ENCODE data around the gene LRRC1.

Gene LRRC1

DNA sequence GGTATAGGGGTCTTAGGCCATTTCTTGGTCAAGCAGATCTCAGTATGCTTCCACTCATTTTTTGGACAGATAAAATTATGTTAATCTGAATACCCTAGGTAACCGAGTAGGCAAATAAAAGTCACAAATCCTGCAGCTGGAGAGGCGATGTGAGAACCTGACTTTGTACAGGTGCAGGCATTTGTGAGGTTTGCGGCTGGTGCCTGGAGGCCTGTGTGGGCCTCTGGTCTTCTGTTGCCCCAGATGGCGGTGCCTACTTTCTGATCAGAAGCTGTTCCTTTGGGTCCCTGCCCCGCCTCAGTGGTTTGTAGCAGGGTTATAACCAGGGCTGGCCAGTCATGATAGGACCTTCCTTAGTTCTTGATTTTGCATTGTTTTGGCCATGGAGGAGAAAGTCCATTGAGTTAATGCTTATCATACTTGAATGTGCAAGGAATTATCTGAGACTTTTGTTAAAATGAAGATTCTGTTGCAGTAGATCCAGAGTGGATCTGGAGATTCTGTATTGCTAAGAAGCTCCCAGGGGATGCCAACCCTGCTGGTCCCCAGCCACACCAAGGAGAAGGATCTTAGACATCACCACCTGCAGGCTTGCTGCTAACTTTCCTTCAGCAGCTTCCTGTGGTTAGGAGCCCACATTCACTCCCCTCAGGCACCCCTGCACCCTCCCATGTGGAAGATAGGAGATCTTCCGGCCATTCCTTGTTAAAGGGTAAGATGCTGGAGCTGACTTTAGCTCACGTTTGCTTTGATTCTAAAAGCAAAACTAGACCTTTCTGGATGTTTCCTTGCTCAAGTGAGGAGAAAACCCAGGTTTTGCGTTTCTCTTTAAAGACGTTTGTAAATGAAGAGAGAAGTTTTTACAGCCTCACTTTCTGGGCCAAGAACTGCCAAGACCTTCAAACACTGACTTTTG is 50.7 kb downstream of the LRRC1 start:
- no CpG with 5 or more reads among the region's 9 CpGs for WGBS (ENCODE audit: extremely low coverage, insufficient coverage, low lambda C conversion rate)
- Histone ChIP-seq H3K4me3 (ENCODE audit: low read length) (no peak overlapping the region), H2BK15ac (replicated peaks; ENCODE audit: low read depth) (no peak overlapping the region), H3K4ac (ENCODE audit: low read depth, low read length) (no peak overlapping the region), H3K4me1 (ENCODE audit: control insufficient read depth, low read depth, low read length) (no peaks in the 10 kb centered on the region), H3K79me1 (ENCODE audit: low read length) (no peaks in the 10 kb centered on the region), H3K27me3 (ENCODE audit: insufficient read depth, low read length, poor library complexity) (no peaks in the 10 kb centered on the region), H2BK120ac (ENCODE audit: low read depth, low read length) (no peak overlapping the region), H3K27ac (ENCODE audit: low read depth, low read length) (no peak overlapping the region), H3K23ac (ENCODE audit: low read length) (no peak overlapping the region), H2AK5ac (ENCODE audit: low read length) (no peak overlapping the region), H3K36me3 (ENCODE audit: control insufficient read depth, insufficient read depth, low read length) (no peaks in the 10 kb centered on the region), H3K56ac (ENCODE audit: low read length) (no peak overlapping the region), H3K9ac (ENCODE audit: low read length) (no peak overlapping the region), H4K5ac (ENCODE audit: low read length) (no peak overlapping the region), H4K8ac (ENCODE audit: low read depth, low read length) (no peak overlapping the region), H2BK5ac (ENCODE audit: low read length) (no peak overlapping the region), H3K4me2 (ENCODE audit: low read length) (no peak overlapping the region), H3K79me2 (ENCODE audit: control insufficient read depth, insufficient read depth, low read length) (no peaks in the 10 kb centered on the region), H3K18ac (ENCODE audit: low read length) (no peak overlapping the region)
- DNase-seq = no peak

DNA sequence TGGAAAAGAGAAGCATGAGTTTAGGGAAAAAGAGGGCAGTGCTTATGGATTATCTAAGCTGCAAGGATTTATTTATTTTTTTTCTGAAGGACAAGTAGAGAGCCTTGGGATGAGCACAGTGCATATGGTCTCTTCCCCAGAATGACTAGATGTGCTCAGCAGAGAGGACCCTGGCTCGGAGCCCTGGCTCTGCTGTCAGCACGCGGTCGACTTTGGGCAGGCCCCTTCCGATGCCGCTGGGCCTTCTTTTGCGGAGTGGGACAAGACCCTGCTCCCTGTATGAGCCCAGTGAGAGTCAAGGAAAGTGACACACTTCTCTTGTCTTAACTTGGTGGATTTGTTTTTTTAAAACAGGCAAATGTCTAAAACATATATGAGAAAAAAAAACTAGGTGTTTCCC is 51.4 kb downstream of the LRRC1 start:
- no peak overlapping the region for H2BK5ac ChIP-seq (ENCODE audit: low read length)
- H3K56ac ChIP-seq (ENCODE audit: low read length) = no peak overlapping the region
- no peak overlapping the region for H3K18ac ChIP-seq (ENCODE audit: low read length)
- H3K27me3 ChIP-seq (ENCODE audit: insufficient read depth, low read length, poor library complexity) = no peaks in the 10 kb centered on the region
- H2AK5ac ChIP-seq (ENCODE audit: low read length) = no peak overlapping the region
- H3K4me3 ChIP-seq (ENCODE audit: low read length) = no peak overlapping the region
- no CpG with 5 or more reads among the region's 7 CpGs for WGBS (ENCODE audit: extremely low coverage, insufficient coverage, low lambda C conversion rate)
- no peak overlapping the region for H2BK120ac ChIP-seq (ENCODE audit: low read depth, low read length)
- no peaks in the 10 kb centered on the region for H3K4me1 ChIP-seq (ENCODE audit: control insufficient read depth, low read depth, low read length)
- H3K36me3 ChIP-seq (ENCODE audit: control insufficient read depth, insufficient read depth, low read length) = no peaks in the 10 kb centered on the region
- no peaks in the 10 kb centered on the region for H3K79me1 ChIP-seq (ENCODE audit: low read length)
- H4K5ac ChIP-seq (ENCODE audit: low read length) = no peak overlapping the region
- H3K79me2 ChIP-seq (ENCODE audit: control insufficient read depth, insufficient read depth, low read length) = no peaks in the 10 kb centered on the region
- H3K23ac ChIP-seq (ENCODE audit: low read length) = no peak overlapping the region
- H4K8ac ChIP-seq (ENCODE audit: low read depth, low read length) = no peak overlapping the region
- no peak overlapping the region for H3K4me2 ChIP-seq (ENCODE audit: low read length)
- H3K27ac ChIP-seq (ENCODE audit: low read depth, low read length) = no peak overlapping the region
- H3K9ac ChIP-seq (ENCODE audit: low read length) = no peak overlapping the region
- no peak overlapping the region for H2BK15ac ChIP-seq (replicated peaks; ENCODE audit: low read depth)
- DNase-seq = no peak
- H3K4ac ChIP-seq (ENCODE audit: low read depth, low read length) = no peak overlapping the region

DNA sequence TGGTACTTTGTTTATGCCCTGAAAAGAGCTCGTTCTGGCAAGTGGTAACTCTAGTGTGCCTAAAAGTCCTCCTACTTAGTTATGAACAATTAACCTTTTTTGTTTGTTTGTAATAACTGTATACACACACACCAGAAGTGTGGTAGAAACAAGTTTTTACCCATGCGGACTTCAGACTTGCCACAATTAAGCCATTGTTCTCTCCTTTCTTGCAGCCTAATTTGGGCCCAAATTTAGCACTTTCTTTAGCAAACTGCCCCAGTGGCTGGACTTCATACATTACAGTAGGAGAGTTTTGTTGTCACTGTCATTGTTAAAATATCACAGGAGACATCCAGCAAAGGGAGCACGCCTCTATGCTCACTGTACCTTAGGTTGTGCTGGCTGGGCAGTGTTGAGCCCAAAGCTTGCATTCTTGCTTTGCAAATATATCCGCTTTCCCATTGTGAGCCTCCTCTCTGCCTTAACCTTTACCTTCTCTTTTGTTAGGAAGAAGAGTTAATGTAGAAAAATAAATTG is 53.0 kb downstream of the LRRC1 start:
- Histone ChIP-seq H2BK120ac (ENCODE audit: low read depth, low read length) (no peak overlapping the region), H2BK15ac (replicated peaks; ENCODE audit: low read depth) (no peak overlapping the region), H3K23ac (ENCODE audit: low read length) (no peak overlapping the region), H4K8ac (ENCODE audit: low read depth, low read length) (no peak overlapping the region), H3K56ac (ENCODE audit: low read length) (no peak overlapping the region), H3K4me2 (ENCODE audit: low read length) (no peak overlapping the region), H2BK5ac (ENCODE audit: low read length) (no peak overlapping the region), H2AK5ac (ENCODE audit: low read length) (no peak overlapping the region), H3K36me3 (ENCODE audit: control insufficient read depth, insufficient read depth, low read length) (no peaks in the 10 kb centered on the region), H3K27me3 (ENCODE audit: insufficient read depth, low read length, poor library complexity) (no peaks in the 10 kb centered on the region), H3K79me1 (ENCODE audit: low read length) (no peaks in the 10 kb centered on the region), H3K9ac (ENCODE audit: low read length) (no peak overlapping the region), H3K4me3 (ENCODE audit: low read length) (no peak overlapping the region), H3K79me2 (ENCODE audit: control insufficient read depth, insufficient read depth, low read length) (no peaks in the 10 kb centered on the region), H3K4ac (ENCODE audit: low read depth, low read length) (no peak overlapping the region), H3K27ac (ENCODE audit: low read depth, low read length) (no peak overlapping the region), H3K18ac (ENCODE audit: low read length) (no peak overlapping the region), H3K4me1 (ENCODE audit: control insufficient read depth, low read depth, low read length) (no peaks in the 10 kb centered on the region), H4K5ac (ENCODE audit: low read length) (no peak overlapping the region)
- no peak for DNase-seq
- WGBS (ENCODE audit: extremely low coverage, insufficient coverage, low lambda C conversion rate) = no CpG with 5 or more reads among the region's 4 CpGs

GRCh38 chr6:53850527-53850926 is 55.7 kb downstream of the LRRC1 start:
- H2AK5ac ChIP-seq (ENCODE audit: low read length) = no peak overlapping the region
- no peak overlapping the region for H2BK5ac ChIP-seq (ENCODE audit: low read length)
- H3K79me2 ChIP-seq (ENCODE audit: control insufficient read depth, insufficient read depth, low read length) = no peaks in the 10 kb centered on the region
- DNase-seq = no peak
- no peaks in the 10 kb centered on the region for H3K4me1 ChIP-seq (ENCODE audit: control insufficient read depth, low read depth, low read length)
- no peak overlapping the region for H3K23ac ChIP-seq (ENCODE audit: low read length)
- H3K27ac ChIP-seq (ENCODE audit: low read depth, low read length) = no peak overlapping the region
- H2BK120ac ChIP-seq (ENCODE audit: low read depth, low read length) = no peak overlapping the region
- H3K4ac ChIP-seq (ENCODE audit: low read depth, low read length) = no peak overlapping the region
- no peak overlapping the region for H2BK15ac ChIP-seq (replicated peaks; ENCODE audit: low read depth)
- H3K56ac ChIP-seq (ENCODE audit: low read length) = no peak overlapping the region
- H4K8ac ChIP-seq (ENCODE audit: low read depth, low read length) = no peak overlapping the region
- H3K9ac ChIP-seq (ENCODE audit: low read length) = no peak overlapping the region
- no peak overlapping the region for H3K4me2 ChIP-seq (ENCODE audit: low read length)
- H3K4me3 ChIP-seq (ENCODE audit: low read length) = no peak overlapping the region
- no peaks in the 10 kb centered on the region for H3K27me3 ChIP-seq (ENCODE audit: insufficient read depth, low read length, poor library complexity)
- no peaks in the 10 kb centered on the region for H3K79me1 ChIP-seq (ENCODE audit: low read length)
- no peak overlapping the region for H3K18ac ChIP-seq (ENCODE audit: low read length)
- no CpG with 5 or more reads among the region's 2 CpGs for WGBS (ENCODE audit: extremely low coverage, insufficient coverage, low lambda C conversion rate)
- H3K36me3 ChIP-seq (ENCODE audit: control insufficient read depth, insufficient read depth, low read length) = no peaks in the 10 kb centered on the region
- H4K5ac ChIP-seq (ENCODE audit: low read length) = no peak overlapping the region

DNA sequence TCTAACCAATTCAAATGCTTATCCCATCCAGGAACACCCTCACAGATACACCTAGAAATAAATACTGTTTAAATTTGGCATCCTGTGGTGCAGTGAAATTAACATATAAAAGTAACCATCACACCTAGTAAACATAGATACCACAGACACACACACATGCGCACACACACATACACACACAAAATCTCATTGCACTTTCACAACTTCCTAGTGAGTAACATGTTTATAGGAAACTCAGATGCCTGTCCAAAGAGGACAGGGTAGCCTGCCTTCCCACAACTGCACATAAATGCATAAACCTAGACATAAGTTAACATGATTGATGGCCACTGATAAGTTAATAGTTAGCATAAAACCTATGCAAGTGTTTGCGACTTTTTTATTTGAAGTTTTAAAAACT is 56.8 kb downstream of the LRRC1 start:
- H3K36me3 ChIP-seq (ENCODE audit: control insufficient read depth, insufficient read depth, low read length) = no peaks in the 10 kb centered on the region
- no peak overlapping the region for H2BK120ac ChIP-seq (ENCODE audit: low read depth, low read length)
- H3K27ac ChIP-seq (ENCODE audit: low read depth, low read length) = no peak overlapping the region

More for the DNA sequence above, 56.8 kb downstream of the LRRC1 start:
- no peaks in the 10 kb centered on the region for H3K27me3 ChIP-seq (ENCODE audit: insufficient read depth, low read length, poor library complexity)
- WGBS (ENCODE audit: extremely low coverage, insufficient coverage, low lambda C conversion rate) = no CpG with 5 or more reads among the region's 2 CpGs
- H4K5ac ChIP-seq (ENCODE audit: low read length) = no peak overlapping the region
- H3K4ac ChIP-seq (ENCODE audit: low read depth, low read length) = no peak overlapping the region
- no peak overlapping the region for H2BK15ac ChIP-seq (replicated peaks; ENCODE audit: low read depth)
- H3K4me1 ChIP-seq (ENCODE audit: control insufficient read depth, low read depth, low read length) = no peaks in the 10 kb centered on the region
- no peak for DNase-seq
- H2BK5ac ChIP-seq (ENCODE audit: low read length) = no peak overlapping the region
- no peaks in the 10 kb centered on the region for H3K79me1 ChIP-seq (ENCODE audit: low read length)
- H3K18ac ChIP-seq (ENCODE audit: low read length) = no peak overlapping the region
- H3K23ac ChIP-seq (ENCODE audit: low read length) = no peak overlapping the region
- H3K4me2 ChIP-seq (ENCODE audit: low read length) = no peak overlapping the region
- H3K79me2 ChIP-seq (ENCODE audit: control insufficient read depth, insufficient read depth, low read length) = no peaks in the 10 kb centered on the region
- no peak overlapping the region for H3K9ac ChIP-seq (ENCODE audit: low read length)
- H3K56ac ChIP-seq (ENCODE audit: low read length) = no peak overlapping the region
- H4K8ac ChIP-seq (ENCODE audit: low read depth, low read length) = no peak overlapping the region
- H3K4me3 ChIP-seq (ENCODE audit: low read length) = no peak overlapping the region
- no peak overlapping the region for H2AK5ac ChIP-seq (ENCODE audit: low read length)

Data from mesendoderm (in vitro differentiated cells).